ENCODE results near the gene PTPRT.
A peak's percentile ranks its signal among the peaks of the same experiment; 100 is the strongest.

PTPRT gene

DNA sequence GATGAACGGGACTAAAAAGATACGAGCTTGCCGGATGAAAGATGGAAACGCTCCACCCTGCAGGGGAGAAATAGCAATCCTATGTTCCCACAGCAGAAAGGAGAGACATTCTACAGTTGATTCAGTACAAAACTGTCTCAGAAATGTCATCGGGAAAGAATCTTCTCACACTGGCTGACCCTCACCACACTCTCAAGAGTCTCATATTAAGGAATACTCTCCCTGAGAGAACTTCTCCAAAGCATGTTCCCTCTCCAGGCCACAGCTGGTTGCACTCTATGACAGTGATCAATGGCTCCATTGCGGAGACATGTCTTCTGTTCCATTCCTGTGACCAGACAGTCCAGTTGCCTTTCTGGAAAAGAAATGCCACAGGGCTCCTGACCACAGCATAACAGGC lies 813.6 kb downstream of the PTPRT start:
- H3K27ac Mint-ChIP-seq: no peak overlapping the region
- TF ChIP-seq, protein P1, sequence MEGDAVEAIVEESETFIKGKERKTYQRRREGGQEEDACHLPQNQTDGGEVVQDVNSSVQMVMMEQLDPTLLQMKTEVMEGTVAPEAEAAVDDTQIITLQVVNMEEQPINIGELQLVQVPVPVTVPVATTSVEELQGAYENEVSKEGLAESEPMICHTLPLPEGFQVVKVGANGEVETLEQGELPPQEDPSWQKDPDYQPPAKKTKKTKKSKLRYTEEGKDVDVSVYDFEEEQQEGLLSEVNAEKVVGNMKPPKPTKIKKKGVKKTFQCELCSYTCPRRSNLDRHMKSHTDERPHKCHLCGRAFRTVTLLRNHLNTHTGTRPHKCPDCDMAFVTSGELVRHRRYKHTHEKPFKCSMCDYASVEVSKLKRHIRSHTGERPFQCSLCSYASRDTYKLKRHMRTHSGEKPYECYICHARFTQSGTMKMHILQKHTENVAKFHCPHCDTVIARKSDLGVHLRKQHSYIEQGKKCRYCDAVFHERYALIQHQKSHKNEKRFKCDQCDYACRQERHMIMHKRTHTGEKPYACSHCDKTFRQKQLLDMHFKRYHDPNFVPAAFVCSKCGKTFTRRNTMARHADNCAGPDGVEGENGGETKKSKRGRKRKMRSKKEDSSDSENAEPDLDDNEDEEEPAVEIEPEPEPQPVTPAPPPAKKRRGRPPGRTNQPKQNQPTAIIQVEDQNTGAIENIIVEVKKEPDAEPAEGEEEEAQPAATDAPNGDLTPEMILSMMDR (IDR thresholded peaks at IDR 0.05): no peak
- DNase-seq: no peak
- H3K36me3 Mint-ChIP-seq (ENCODE audit: low read depth): no peaks in the 10 kb centered on the region
- H3K4me1 Mint-ChIP-seq: peaks cover 6% of the 10 kb centered on the region
- H3K4me3 Mint-ChIP-seq: no peak overlapping the region
- H3K9me3 Mint-ChIP-seq: no peaks in the 10 kb centered on the region
- peaks cover 17% of the 10 kb centered on the region for H3K27me3 Mint-ChIP-seq (ENCODE audit: low read depth, poor library complexity)

DNA sequence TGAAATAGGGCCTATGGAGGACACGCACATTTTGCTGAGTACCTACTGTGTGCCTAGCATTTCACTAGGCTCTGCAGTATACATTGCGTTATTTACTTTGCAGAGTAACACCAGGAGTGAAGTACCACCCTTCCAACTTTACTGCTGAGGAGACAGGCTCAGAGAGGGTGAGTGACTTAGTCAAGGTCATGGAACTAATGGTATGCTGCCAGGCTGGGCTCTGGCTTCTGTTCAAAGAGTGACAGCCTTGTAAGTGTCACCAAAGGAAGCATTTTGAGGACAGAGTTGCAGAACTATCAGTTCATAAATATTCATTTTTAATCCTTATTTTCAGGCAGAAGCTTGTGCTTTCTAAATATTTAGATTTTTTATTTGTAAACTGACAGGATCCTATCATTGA lies 816.7 kb downstream of the PTPRT start:
- TF ChIP-seq, protein P1 (IDR thresholded peaks at IDR 0.05): no peak
- peaks cover 29% of the 10 kb centered on the region for H3K27me3 Mint-ChIP-seq (ENCODE audit: low read depth, poor library complexity)
- H3K9me3 Mint-ChIP-seq: no peaks in the 10 kb centered on the region
- H3K27ac Mint-ChIP-seq: no peak overlapping the region
- DNase-seq: no peak
- H3K4me1 Mint-ChIP-seq: peaks cover 6% of the 10 kb centered on the region
- no peak overlapping the region for H3K4me3 Mint-ChIP-seq
- no peaks in the 10 kb centered on the region for H3K36me3 Mint-ChIP-seq (ENCODE audit: low read depth)

DNA sequence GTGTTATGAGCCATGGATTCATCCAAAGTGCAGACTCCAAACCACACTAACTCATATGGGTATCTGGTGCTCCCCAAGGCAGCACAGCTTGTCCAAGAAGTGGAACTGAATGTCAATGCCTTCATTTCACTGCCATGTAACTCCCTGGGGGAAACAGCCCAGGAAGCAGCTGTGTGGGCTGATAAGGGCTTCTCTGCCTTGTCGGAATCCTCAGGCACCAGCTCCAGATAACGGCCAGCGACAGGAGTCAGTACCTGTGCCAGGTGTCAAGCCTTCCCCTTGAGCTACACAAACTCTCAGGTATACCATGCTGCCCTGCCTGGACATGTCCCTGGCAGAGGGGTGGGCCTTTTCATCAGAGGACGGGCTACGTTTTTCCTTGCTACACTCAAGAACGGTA lies 819.6 kb downstream of the PTPRT start:
- no peaks in the 10 kb centered on the region for H3K36me3 Mint-ChIP-seq (ENCODE audit: low read depth)
- peaks cover 38% of the 10 kb centered on the region for H3K27me3 Mint-ChIP-seq (ENCODE audit: low read depth, poor library complexity)
- H3K9me3 Mint-ChIP-seq: no peaks in the 10 kb centered on the region
- no peak overlapping the region for H3K4me3 Mint-ChIP-seq
- H3K4me1 Mint-ChIP-seq: peaks cover 19% of the 10 kb centered on the region
- no peak overlapping the region for H3K27ac Mint-ChIP-seq
- TF ChIP-seq, protein P1 (IDR thresholded peaks at IDR 0.05): no peak
- no peak for DNase-seq

DNA sequence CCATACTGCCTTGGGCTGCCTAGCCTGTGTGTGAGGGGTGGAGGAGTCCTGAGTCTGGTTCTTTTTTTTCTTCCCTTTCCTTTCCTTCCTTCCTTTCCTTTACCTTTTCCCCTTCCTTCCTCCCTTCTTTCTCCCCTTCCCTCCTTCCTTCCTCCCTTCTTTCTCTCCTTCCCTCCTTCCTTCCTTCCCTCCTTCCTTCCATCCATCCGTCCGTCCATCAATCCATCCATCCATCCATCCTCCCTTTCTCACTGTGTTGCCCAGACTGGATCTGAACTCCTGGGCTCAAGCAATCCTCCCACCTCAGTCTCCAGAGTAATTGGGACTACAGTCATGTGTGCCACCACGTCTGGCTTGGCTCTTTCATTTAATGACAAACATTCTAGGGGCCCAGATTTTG lies 820.8 kb downstream of the PTPRT start:
- TF ChIP-seq, protein P1 (IDR thresholded peaks at IDR 0.05): no peak
- Mint-ChIP-seq H3K27me3 (ENCODE audit: low read depth, poor library complexity) (peaks cover 45% of the 10 kb centered on the region), H3K27ac (no peak overlapping the region), H3K4me3 (no peak overlapping the region), H3K36me3 (ENCODE audit: low read depth) (no peaks in the 10 kb centered on the region), H3K4me1 (peaks cover 21% of the 10 kb centered on the region), H3K9me3 (no peaks in the 10 kb centered on the region)
- DNase-seq: no peak

DNA sequence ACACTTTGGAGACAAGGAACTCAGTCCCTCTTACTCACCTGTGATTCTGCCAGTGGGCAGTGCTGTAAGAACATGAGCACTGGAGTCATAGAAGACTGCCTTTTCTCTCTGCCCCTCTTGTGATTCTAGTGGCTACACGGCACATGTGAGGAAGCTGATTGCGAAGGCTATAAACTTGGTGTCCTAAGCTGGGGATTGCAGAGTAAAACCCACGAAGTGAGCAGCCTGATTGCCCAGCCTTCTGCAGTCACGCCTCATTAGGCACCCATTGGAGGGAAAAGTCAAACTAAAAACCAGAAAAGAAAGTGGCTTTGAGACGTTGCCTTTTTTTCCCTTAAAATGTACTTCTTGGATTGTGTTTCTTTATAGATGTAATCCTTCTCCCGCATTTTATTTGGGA lies 823.1 kb downstream of the PTPRT start:
- H3K4me3 Mint-ChIP-seq: peak overlapping the region; percentile 32
- peak; percentile 55 for DNase-seq
- no peaks in the 10 kb centered on the region for H3K9me3 Mint-ChIP-seq
- H3K27me3 Mint-ChIP-seq (ENCODE audit: low read depth, poor library complexity): peaks cover 35% of the 10 kb centered on the region
- no peaks in the 10 kb centered on the region for H3K36me3 Mint-ChIP-seq (ENCODE audit: low read depth)
- H3K27ac Mint-ChIP-seq: no peak overlapping the region
- TF ChIP-seq, protein P1 (IDR thresholded peaks at IDR 0.05): no peak
- H3K4me1 Mint-ChIP-seq: peaks cover 25% of the 10 kb centered on the region

DNA sequence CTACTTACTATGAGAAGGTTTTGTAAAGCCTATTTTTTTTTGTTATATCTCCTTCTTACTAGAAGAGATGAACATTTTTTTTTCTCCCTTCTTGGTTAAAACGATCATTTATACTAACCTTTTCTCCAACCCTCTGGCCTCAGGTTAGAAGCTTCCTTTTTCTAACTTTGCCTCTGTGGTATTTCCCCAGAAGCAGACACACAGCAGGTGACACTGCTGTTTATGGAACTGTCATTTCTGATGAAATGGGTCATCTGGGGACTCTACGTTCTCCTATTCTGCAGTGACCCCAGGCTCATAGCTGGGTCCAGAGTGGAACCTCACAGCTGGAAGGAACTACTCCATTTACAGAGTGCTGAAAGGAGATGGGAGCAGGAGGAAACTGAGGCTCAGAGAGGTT lies 825.3 kb downstream of the PTPRT start:
- H3K27me3 Mint-ChIP-seq (ENCODE audit: low read depth, poor library complexity): peaks cover 44% of the 10 kb centered on the region
- TF ChIP-seq, protein P1 (IDR thresholded peaks at IDR 0.05): no peak
- no peaks in the 10 kb centered on the region for H3K9me3 Mint-ChIP-seq
- no peak overlapping the region for H3K27ac Mint-ChIP-seq
- no peaks in the 10 kb centered on the region for H3K36me3 Mint-ChIP-seq (ENCODE audit: low read depth)
- H3K4me3 Mint-ChIP-seq: no peak overlapping the region
- H3K4me1 Mint-ChIP-seq: peaks cover 25% of the 10 kb centered on the region
- no peak for DNase-seq

Data from nephron progenitor cell (in vitro differentiated cells).